ENCODE results near the gene TUBG2.

DNA sequence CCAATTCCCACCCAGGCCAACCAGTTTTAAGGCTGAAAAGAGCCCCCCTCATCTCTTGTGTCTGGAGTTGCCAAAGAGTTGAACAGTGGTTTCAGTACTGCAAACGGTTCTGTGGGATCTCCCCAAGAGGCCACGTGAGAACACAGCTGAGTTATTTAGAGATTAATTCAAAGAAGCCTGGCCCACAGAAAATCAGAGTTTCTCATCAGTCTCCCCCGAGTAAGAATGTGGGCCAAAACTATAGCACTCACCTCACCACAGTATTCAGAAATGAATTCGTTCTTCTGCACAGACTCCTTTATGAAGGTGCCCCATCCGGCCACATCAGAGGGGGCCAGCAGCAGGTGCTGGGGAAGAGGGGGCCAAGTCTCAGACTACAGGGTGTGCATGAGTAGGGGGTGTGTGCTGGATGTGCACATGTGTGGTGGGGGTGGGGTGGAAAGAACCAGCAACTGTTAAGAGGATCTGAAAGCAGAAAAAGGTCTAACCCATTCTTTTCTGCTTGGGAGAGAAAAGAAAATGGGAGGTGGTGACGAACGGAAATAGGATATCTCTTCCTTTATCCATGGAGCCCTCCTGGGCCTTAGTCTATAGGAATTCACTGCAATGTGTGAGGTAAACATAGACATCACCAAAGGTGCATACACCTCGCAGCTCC lies 45.9 kb downstream of the TUBG2 start:
- TF ChIP-seq, protein P1, sequence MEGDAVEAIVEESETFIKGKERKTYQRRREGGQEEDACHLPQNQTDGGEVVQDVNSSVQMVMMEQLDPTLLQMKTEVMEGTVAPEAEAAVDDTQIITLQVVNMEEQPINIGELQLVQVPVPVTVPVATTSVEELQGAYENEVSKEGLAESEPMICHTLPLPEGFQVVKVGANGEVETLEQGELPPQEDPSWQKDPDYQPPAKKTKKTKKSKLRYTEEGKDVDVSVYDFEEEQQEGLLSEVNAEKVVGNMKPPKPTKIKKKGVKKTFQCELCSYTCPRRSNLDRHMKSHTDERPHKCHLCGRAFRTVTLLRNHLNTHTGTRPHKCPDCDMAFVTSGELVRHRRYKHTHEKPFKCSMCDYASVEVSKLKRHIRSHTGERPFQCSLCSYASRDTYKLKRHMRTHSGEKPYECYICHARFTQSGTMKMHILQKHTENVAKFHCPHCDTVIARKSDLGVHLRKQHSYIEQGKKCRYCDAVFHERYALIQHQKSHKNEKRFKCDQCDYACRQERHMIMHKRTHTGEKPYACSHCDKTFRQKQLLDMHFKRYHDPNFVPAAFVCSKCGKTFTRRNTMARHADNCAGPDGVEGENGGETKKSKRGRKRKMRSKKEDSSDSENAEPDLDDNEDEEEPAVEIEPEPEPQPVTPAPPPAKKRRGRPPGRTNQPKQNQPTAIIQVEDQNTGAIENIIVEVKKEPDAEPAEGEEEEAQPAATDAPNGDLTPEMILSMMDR (conservative IDR thresholded peaks at IDR 0.05; ENCODE audit: low read length) = no peak
- TF ChIP-seq EZH2phosphoT487 (IDR thresholded peaks at IDR 0.05; ENCODE audit: borderline replicate concordance, low read depth, low read length) = no peak

Measured in OCI-LY7 (cell line).